ENCODE measurements around the gene FURIN.

FURIN gene

DNA sequence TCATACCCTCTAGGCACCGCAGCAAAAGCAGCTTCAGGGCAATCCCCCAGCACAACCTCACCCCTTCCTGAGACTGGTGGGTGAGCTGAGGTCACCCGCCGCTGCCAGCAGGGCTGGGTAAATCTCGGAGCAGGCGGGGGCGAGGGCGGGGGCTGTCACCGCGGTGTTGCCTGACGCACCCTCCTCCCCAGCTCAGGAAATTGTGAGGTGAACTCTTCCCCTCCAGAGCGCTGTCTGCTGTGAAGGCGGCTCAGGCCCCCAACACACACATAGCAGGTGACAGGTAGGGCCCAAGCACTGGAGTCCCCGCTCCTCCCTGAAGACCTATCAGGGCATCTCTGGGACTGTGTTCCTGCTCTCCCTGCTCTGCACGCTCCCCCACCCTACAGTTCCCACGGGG is 30.2 kb upstream of the FURIN start:
- H3K4me3 ChIP-seq (ENCODE audit: low read depth, low read length) = no peak overlapping the region
- TF ChIP-seq, protein P1, sequence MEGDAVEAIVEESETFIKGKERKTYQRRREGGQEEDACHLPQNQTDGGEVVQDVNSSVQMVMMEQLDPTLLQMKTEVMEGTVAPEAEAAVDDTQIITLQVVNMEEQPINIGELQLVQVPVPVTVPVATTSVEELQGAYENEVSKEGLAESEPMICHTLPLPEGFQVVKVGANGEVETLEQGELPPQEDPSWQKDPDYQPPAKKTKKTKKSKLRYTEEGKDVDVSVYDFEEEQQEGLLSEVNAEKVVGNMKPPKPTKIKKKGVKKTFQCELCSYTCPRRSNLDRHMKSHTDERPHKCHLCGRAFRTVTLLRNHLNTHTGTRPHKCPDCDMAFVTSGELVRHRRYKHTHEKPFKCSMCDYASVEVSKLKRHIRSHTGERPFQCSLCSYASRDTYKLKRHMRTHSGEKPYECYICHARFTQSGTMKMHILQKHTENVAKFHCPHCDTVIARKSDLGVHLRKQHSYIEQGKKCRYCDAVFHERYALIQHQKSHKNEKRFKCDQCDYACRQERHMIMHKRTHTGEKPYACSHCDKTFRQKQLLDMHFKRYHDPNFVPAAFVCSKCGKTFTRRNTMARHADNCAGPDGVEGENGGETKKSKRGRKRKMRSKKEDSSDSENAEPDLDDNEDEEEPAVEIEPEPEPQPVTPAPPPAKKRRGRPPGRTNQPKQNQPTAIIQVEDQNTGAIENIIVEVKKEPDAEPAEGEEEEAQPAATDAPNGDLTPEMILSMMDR (IDR thresholded peaks at IDR 0.05; ENCODE audit: low read depth, low read length) = no peak

DNA sequence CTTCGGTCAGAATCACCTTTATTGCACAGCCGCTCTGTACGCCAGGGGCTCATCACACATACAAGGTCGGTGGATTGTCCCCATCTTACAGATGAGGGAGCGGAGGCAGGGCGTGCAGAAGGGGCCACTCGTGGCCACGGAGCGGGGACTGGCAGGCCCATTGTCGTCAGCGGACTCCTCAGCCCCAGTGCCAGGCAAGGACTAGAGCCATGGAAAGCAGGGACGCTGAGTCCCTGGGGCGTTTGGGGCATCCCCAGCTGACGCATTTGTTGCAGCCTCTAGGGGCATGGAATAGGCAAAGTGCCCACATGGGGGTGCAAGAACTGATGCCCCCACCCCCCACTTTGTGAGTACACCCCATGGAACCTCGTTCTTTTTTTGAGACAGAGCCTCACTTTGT is 29.8 kb upstream of the FURIN start:
- no peak overlapping the region for H3K4me3 ChIP-seq (ENCODE audit: low read depth, low read length)
- TF ChIP-seq, protein P1 (IDR thresholded peaks at IDR 0.05; ENCODE audit: low read depth, low read length) = no peak

DNA sequence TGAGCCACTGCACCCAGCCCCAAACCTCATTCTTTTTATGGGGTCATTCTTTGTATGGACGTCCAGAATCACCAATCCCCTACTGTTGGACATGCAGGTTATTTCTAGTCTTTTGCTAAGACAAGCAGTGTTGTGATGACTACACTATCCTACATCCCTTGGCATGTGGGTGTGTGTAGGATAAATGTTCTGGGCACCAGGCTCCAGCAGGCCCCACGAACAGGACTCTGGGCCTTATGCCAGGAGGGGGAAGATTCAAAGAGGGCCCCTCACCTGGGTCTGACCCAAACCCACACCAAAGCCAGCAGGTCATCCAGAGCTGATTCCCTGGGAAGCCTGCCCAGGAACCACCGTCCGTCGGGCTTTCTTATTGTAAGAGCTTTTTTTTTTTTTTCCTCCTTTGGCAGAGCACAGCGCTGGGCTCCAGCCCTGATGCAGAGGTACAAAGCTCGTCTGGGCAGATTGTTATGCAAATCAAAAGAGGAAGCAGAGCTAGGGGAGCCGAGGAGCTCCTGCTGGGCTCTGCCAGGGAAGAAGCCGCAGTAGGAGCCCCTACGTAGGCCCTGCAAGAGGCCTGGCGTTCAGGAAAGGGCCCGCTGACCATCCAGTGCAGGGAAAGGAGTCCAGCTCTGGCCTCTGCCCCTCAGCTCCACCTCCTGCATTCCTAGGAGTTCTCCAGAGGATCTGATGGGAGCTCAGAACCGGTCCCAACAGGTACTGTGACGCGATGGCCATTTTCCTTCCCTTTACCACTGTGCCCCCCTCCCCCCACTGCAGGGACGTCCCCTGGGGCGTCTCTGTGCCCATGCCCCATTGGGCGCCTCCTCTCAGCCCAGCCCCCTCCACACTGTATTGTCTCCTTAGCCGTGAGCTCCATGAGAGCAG is 29.0 kb upstream of the FURIN start:
- TF ChIP-seq, protein P1 (IDR thresholded peaks at IDR 0.05; ENCODE audit: low read depth, low read length) = no peak
- no peak overlapping the region for H3K4me3 ChIP-seq (ENCODE audit: low read depth, low read length)

DNA sequence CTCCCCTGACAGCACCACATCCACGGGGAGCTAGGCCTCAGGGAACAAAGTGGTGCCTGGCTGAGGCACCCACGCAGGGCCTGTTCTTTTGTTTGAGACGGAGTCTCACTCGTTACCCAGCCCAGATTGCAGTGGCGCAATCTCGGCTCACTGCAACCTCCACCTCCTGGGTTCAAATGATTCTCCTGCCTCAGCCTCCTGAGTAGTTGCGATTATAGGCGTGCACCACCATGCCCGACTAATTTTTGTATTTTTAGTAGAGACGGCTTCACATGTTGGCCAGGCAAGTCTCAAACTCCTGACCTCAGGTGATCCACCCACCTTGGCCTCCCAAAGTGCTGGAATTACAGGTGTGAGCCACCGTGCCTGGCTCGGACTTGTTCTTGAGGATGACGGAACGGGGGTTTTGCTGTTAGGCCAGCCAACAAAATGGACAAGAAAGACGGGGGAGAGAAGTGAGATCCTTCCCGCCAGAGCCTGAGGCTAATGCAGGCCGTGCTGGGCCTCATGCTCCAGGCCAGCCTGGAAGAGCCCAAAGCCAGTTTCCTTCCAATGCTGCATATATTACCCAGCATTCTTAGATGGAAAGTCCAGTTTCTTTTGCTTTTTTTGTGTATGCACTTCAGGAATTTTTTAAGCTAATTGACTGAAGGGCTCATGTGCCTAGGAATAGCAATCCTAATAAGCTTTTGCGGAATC is 28.1 kb upstream of the FURIN start:
- TF ChIP-seq, protein P1 (IDR thresholded peaks at IDR 0.05; ENCODE audit: low read depth, low read length) = no peak
- H3K4me3 ChIP-seq (ENCODE audit: low read depth, low read length) = no peak overlapping the region

DNA sequence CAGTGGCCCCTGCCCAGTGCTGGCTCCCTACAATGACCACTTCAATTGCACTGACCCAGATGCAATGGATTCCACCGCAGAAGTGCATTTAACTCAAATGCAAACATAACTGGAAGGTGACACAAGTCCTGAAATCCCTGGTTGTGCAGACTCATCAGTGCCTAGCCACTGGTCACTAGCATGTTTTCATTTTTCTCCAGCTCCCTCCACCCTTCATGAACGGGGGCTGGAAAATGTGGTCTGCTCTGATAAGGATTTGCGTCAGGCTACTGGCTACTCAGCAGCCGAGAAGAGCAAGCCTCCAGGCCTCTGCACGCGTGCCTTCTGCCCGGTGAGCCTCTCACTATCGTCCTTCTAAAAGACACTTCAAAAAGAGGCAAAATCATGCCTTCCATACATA is 27.4 kb upstream of the FURIN start:
- TF ChIP-seq, protein P1 (IDR thresholded peaks at IDR 0.05; ENCODE audit: low read depth, low read length) = no peak

DNA sequence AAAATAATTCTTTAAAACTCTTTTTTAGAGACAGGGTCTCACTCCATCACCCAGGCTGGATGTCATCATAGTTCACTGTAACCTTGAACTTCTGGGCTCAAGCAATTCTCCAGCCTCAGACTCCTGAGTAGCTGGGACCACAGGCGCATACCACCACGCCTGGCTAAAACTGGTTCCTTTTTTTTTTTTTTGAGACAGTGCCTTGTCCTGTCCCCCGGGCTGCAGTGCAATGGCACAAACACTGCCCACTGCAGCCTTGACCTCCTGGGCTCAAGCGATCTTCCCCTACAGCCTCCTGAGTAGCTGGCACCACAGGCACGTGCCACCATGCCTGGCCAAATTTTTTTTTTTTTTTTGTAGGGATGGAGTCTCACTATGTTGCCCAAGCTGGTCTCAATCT is 23.7 kb upstream of the FURIN start:
- TF ChIP-seq, protein P1 (IDR thresholded peaks at IDR 0.05; ENCODE audit: low read depth, low read length) = no peak
- H3K4me3 ChIP-seq (ENCODE audit: low read depth, low read length) = no peak overlapping the region

More for the DNA sequence above, 27.4 kb upstream of the FURIN start:
- no peak overlapping the region for H3K4me3 ChIP-seq (ENCODE audit: low read depth, low read length)

Measured in WI38 (cell line).